GM12864 (cell line): ENCODE data around the gene ZNF260.

Source experiments
- DNase-seq: peaks from one replicate; pipeline ENCODE4 v3.0.0-alpha.2; 2011; ENCODE audit warnings: low read depth
- H3K4me3 ChIP-seq: 2 replicates; pipeline ENCODE4 v1.5.1; 2011; ENCODE audit warnings: mild to moderate bottlenecking, low read depth, low read length, control low read depth
- TF ChIP-seq, protein P1 (sequence below): IDR thresholded peaks from 2 replicates; pipeline ENCODE4 v1.5.1; 2011; ENCODE audit warnings: low read depth, mild to moderate bottlenecking, moderate library complexity, low read length, control low read depth, inconsistent platforms; ENCODE audit errors: missing control alignments

The ZNF260 gene

GRCh38 chr19:36528194-36528920 lies at the start of gene ZNF260:
ZNF260 (minus strand) TSS chr19:36528271; CDS start chr19:36515238, 13,033 bp downstream.
- H3K4me3 ChIP-seq: peak within 1 kb of the TSS; percentile 82
- DNase-seq: peak; percentile 93
- TF ChIP-seq, protein P1, sequence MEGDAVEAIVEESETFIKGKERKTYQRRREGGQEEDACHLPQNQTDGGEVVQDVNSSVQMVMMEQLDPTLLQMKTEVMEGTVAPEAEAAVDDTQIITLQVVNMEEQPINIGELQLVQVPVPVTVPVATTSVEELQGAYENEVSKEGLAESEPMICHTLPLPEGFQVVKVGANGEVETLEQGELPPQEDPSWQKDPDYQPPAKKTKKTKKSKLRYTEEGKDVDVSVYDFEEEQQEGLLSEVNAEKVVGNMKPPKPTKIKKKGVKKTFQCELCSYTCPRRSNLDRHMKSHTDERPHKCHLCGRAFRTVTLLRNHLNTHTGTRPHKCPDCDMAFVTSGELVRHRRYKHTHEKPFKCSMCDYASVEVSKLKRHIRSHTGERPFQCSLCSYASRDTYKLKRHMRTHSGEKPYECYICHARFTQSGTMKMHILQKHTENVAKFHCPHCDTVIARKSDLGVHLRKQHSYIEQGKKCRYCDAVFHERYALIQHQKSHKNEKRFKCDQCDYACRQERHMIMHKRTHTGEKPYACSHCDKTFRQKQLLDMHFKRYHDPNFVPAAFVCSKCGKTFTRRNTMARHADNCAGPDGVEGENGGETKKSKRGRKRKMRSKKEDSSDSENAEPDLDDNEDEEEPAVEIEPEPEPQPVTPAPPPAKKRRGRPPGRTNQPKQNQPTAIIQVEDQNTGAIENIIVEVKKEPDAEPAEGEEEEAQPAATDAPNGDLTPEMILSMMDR: peak; percentile 1

DNA sequence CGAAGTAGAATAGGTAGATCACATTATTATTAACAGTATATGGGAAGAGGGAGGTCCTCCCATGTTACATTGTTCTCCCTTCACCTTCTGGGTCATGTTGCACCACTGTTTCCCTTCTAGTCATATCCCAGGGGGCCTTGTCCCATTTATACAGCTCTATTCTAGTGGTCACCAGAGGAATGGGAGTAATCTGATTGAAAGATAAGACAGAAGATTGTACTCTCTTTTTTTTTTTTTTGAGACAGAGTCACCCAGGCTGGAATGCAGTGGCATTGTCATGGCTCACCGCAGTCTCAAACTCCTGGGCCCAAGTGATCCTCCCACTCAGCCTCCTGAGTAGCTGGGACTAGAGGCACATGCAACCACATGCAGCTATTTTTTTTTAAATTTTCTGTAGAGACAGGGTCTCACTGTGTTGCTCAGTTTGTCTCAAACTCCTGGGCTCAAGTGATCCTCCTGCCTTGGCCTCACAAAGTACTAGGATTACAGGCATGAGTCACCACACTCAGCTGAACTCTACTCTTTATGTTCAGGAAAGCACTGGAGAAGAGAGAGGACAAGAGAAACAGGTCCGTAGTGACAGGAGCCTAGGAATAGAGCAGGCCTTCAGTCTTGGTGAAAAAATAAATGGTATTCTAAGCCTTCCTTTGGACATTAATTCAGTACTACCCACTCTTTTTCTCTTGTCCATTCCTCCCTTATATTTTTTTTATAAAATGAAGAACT lies 49.4 kb upstream of the ZNF260 start:
- DNase-seq: no peak
- no peak overlapping the region for H3K4me3 ChIP-seq
- TF ChIP-seq, protein P1: no peak

- DNase-seq: no peak
- H3K4me3 ChIP-seq: no peak overlapping the region; the same call in 1 of the 2 replicates
- TF ChIP-seq, protein P1: no peak
Observed at GRCh38 chr19:36574741-36575140, 46.7 kb upstream of the ZNF260 start.

GRCh38 chr19:36573895-36574720 lies 46.0 kb upstream of the ZNF260 start:
- peak overlapping the region; percentile 97 for H3K4me3 ChIP-seq
- TF ChIP-seq, protein P1: no peak

DNA sequence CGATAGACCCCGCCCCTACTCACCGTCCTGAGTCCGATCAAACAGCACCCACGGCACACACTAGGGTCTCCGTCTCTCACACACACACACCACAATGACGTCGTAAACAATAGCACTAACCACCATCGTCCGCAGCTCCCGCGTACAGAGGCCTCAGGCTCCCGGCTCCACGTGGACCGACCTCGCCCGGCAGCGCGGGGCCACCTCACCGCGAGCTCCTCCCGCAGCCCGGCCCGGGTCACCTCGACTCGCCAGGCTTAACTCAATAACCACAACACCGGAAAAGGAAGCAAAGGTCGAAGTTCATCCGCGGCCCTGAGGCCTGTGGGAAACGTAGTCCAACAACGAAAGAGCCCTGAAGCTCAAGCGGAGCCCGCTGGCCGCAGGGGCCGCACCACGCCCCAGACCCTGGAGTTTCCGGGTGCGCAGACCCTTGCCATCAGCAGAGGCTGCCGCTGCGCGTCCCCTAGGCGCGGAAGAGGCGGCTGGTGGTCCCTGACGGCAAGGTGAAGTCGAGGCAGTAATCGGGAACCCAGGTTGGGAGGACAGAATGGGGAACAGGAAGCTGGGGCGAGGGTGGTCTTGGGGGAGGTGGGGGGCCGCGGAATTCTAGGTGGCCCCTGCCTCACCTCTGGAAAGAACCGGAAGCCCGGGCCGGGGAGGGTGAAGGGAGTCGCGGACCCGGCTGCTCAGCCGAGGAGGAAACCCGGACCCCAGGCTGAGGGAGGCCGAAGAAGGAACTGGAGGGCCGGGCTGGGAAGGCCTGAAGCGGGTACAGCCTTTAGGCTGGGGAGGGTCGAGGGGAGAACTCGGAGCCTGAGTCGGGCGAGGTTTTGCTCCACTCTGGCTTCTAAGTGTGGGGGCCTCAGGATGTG lies 45.2 kb upstream of the ZNF260 start, which contains the start of gene ZNF529:
TSS of gene ZNF529 (minus strand) at position 273 of the 875 bp plus-strand sequence. CDS start 946 bp downstream, outside the sequence.
- H3K4me3 ChIP-seq: peak within 1 kb of the TSS; percentile 97
- peak; percentile 80 for DNase-seq
- TF ChIP-seq, protein P1: no peak

More at GRCh38 chr19:36573895-36574720, 46.0 kb upstream of the ZNF260 start:
- peak; percentile 1 for DNase-seq

DNA sequence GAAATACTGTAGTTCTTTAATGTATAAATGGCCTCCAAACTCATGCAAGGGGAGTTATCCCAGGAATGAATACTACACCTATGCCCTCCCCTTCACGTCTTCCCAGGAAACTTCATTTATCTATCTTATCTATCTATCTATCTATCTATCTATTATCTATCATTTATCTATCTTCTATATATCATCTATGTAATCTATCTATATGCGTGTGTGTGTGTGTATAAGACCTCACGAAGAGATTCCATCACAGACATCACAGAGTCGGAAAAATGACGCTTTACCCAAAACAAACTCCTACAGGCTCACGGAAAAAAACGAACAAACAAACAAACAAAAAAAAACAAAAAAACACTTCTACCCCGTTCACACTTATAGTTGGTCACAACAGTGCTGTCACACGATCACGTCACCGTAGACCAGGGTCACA lies 44.5 kb upstream of the ZNF260 start:
- H3K4me3 ChIP-seq: peak overlapping the region; percentile 97
- TF ChIP-seq, protein P1: no peak
- no peak for DNase-seq
